ENCODE data around the gene NAXE.

Gene NAXE

DNA sequence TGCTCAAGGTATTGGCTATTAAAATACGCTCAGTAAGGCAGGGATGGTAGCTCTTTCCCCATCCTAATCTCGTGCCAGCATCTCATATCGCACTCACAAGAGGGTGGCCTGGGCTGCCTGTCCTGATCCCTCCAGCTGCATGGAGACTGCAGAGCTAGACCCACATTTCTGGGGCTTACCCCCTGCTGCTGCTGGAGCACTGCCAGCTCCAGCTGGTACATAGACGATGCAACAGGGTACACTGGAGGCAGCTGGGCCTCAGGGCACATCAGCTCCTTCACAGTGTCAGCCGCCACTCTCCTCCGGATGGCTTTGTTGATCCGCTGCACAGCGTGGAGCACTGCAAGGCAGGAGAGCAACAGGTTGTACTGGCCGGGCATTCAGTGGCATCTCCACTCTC is 35.2 kb upstream of the NAXE start:
- no peak for ATAC-seq
- DNase-seq (ENCODE audit: low spot score in 2 of 2) = no peak
- peaks cover 11% of the 10 kb centered on the region for H3K4me1 Mint-ChIP-seq
- no peaks in the 10 kb centered on the region for H3K36me3 Mint-ChIP-seq
- no peaks in the 10 kb centered on the region for H3K9me3 Mint-ChIP-seq
- peak overlapping the region; percentile 16 for H3K27ac Mint-ChIP-seq
- H3K4me3 Mint-ChIP-seq = no peak overlapping the region

DNA sequence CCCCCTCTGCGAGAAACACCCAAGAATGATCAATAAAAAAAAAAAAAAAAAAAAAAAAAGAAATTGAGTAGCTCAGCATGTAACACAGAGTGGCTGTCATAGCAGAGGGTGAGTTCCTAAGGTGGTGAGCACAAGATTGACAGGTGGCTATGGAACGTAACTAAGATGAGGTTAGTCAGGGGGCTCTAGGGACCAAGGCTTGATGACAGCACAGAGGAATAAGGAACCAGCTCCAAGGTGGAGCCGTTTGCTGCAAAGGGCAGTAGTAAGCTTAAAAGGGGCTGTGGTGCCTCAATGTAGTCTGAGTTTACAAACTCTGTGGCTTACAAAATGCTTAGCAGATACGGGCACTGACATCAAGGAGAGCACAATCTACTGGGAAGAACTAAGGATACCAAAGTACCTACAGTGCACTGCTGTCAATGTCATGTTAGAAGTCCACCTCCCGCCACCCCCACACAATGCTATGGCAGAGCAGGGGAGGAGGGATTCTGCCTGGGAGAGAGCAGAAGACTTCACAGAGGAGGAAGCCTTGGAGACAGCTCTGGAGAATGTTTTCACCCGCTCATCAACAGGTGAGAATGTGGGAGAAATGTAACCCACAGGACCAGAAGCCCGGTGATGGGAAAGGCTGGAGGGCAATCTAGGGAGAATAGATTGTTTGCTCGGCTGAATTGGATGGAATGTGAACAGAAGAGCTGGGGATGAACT is 32.3 kb upstream of the NAXE start:
- DNase-seq (ENCODE audit: low spot score in 2 of 2) (no peak), ATAC-seq (no peak)
- H3K27ac Mint-ChIP-seq = peak overlapping the region; percentile 52
- no peaks in the 10 kb centered on the region for H3K9me3 Mint-ChIP-seq
- no peaks in the 10 kb centered on the region for H3K4me1 Mint-ChIP-seq
- H3K4me3 Mint-ChIP-seq = no peak overlapping the region
- H3K36me3 Mint-ChIP-seq = no peaks in the 10 kb centered on the region

GRCh38 chr1:156559797-156560385 is 31.7 kb upstream of the NAXE start:
- Mint-ChIP-seq H3K4me1 (no peaks in the 10 kb centered on the region), H3K4me3 (no peak overlapping the region), H3K27ac (peak overlapping the region; percentile 52), H3K9me3 (no peaks in the 10 kb centered on the region), H3K36me3 (no peaks in the 10 kb centered on the region)
- DNase-seq (ENCODE audit: low spot score in 2 of 2) = no peak
- ATAC-seq = no peak

DNA sequence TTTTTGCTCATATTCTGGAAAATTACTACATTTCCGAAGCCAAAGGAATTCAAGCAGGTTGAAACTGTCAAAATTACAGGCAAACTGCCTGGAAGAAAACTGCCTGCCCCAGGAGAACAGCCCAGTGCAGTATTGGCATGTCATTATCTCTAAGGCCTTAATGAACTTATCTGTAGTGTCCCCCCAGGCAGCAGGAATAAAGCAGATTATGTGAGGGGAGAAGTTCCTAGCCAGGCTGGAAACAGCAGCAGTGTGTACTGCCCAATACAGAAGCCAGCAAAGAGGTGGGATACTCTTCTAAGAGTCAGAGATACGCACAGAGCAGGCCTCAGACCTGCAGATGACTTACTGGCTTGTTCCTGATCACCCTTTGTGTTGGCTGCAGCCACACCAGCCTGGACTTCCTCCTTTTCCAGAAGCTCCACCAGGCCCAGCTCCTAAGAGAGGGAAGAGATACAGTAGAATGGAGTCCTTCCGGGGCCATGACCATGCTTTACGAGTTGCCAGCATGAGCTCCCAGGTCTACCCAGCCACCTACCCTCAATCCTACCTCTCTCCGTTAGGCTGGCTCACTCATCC is 30.9 kb upstream of the NAXE start:
- DNase-seq (ENCODE audit: low spot score in 2 of 2) = no peak

DNA sequence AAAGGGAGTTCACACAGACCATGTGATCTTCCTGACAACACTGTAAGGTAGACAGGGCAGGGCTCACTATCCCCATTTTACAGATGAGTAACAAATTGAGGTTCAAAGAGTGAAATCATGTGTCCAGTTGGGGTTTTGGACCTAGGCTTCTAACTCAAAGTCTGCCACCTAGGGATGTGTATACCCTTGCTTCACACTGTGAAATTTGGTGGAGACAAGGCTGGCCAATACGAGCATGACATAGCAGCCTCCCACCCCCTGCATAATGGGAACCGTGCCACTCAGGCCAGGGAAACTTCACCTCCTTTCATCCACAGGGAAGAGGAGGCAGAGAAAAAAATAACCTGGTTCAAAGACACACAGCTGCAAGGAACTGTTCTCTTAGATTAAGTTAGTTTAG is 26.1 kb upstream of the NAXE start:
- peaks cover 5% of the 10 kb centered on the region for H3K4me1 Mint-ChIP-seq
- ATAC-seq = no peak
- no peak overlapping the region for H3K4me3 Mint-ChIP-seq
- DNase-seq (ENCODE audit: low spot score in 2 of 2) = no peak
- H3K27ac Mint-ChIP-seq = peak overlapping the region; percentile 13
- H3K9me3 Mint-ChIP-seq = no peaks in the 10 kb centered on the region
- H3K36me3 Mint-ChIP-seq = peaks cover 4% of the 10 kb centered on the region

More for the DNA sequence above, 30.9 kb upstream of the NAXE start:
- Mint-ChIP-seq H3K36me3 (no peaks in the 10 kb centered on the region), H3K27ac (no peak overlapping the region), H3K4me3 (no peak overlapping the region), H3K9me3 (no peaks in the 10 kb centered on the region), H3K4me1 (no peaks in the 10 kb centered on the region)
- no peak for ATAC-seq

DNA sequence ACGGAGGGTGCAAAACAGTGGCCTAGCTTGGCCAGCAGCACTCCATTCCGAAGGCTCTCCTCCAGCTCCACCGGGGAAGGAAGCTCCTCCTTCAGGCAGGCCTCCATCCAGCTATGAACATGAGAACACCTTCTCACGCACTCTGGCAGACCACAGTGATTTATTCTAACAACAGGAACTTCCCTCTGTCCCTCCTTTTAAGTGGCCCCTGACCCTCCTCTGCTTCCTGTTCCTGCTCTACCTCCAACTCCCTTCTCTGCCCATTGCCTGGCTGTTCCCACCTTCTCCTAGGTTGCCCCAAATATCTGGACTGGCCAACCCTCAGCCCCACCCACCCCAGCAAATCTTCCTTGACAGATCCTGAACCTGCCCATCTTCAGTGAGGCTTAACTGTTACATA is 25.1 kb upstream of the NAXE start:
- Mint-ChIP-seq H3K4me3 (no peak overlapping the region), H3K36me3 (peaks cover 4% of the 10 kb centered on the region), H3K27ac (no peak overlapping the region), H3K9me3 (no peaks in the 10 kb centered on the region), H3K4me1 (peaks cover 10% of the 10 kb centered on the region)
- ATAC-seq (no peak), DNase-seq (ENCODE audit: low spot score in 2 of 2) (no peak)

DNA sequence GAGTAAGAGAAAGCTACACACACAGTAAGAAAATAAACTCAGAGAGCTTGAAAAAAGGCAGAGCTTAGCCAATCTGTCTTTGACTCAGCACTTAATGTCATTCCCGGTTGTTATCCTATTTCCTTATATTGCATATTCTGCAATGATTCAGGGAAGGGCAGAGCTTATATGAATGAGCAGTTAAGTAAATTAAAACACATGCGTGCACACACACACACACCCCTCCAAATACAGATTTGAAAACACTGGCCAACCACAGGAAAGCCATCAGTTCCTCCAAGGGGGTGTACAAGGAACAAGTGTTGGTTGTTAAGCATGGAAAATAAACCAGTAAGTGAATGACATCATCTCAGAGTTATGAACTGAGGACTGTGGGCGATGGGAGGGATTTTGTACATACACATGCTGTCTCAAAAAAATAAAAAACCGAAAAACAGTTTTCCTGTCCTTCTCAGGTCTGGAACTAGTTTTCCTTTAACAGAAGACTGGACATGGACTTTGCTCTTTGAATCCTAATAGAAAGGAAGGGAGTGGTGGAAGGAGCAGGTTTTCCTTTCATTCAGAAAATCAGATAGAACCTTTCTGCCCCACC is 20.2 kb upstream of the NAXE start:
- DNase-seq (ENCODE audit: low spot score in 2 of 2) (no peak), ATAC-seq (peak; percentile 56)
- H3K9me3 Mint-ChIP-seq = no peaks in the 10 kb centered on the region
- peak overlapping the region; percentile 86 for H3K4me3 Mint-ChIP-seq
- no peak overlapping the region for H3K27ac Mint-ChIP-seq
- H3K4me1 Mint-ChIP-seq = peaks cover 29% of the 10 kb centered on the region
- peaks cover 4% of the 10 kb centered on the region for H3K36me3 Mint-ChIP-seq

DNA sequence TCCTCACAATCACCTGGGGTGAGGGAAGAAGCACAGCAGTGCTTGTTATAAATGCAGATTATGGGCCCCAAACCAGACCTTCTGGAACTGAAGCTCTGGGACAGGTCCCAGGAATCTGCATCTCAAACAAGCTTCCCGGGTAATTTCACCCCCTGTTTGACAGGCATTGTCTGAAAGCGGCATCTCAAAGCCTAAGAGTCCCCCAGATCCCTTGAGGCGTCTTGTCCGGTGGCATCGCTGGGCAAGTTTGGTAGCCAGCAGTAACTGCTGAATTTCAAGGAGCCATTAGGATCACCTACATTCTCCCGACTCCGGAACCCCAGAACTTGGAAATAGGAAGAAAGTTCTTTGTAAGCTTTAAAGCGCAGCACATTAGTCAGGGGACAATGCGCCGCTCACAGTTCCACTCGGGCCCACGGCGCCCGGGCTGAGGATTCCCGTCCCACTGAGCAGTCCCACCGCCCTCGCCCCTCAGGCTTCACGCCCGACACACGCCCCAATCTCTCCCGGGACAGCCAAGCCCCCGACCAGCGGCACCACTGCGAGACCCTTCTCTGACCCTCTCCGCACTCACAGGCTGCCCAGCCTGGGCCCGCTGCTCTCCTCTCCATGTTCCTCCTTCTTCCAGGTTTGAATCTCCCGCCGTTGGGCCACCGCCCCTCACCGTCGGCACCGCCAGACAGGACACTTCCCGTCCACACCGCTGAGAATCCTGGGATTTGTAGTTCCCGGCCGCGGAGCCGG is 19.5 kb upstream of the NAXE start, which contains the start of gene IQGAP3:
Gene IQGAP3, minus strand, starts transcription at position 647 of the 744 bp plus-strand sequence. Its CDS starts 36 bp downstream, at position 611.
- H3K27ac Mint-ChIP-seq = peak within 1 kb of the TSS; percentile 72

GRCh38 chr1:156572663-156573018 is 18.9 kb upstream of the NAXE start:
- H3K4me3 Mint-ChIP-seq = peak overlapping the region; percentile 86
- ATAC-seq (no peak), DNase-seq (ENCODE audit: low spot score in 2 of 2) (no peak)
- H3K9me3 Mint-ChIP-seq = no peaks in the 10 kb centered on the region
- peaks cover 4% of the 10 kb centered on the region for H3K36me3 Mint-ChIP-seq
- peak overlapping the region; percentile 72 for H3K27ac Mint-ChIP-seq
- H3K4me1 Mint-ChIP-seq = peaks cover 29% of the 10 kb centered on the region

More for the DNA sequence above, 19.5 kb upstream of the NAXE start, which contains the start of gene IQGAP3:
- H3K4me1 Mint-ChIP-seq = peaks cover 29% of the 10 kb centered on the region
- peak; percentile 48 to 74 for DNase-seq (ENCODE audit: low spot score in 2 of 2)
- peaks cover 4% of the 10 kb centered on the region for H3K36me3 Mint-ChIP-seq
- peak within 1 kb of the TSS; percentile 86 for H3K4me3 Mint-ChIP-seq
- peak; percentile 86 for ATAC-seq
- H3K9me3 Mint-ChIP-seq = no peaks in the 10 kb centered on the region

- H3K27ac Mint-ChIP-seq = no peak overlapping the region
- ATAC-seq (no peak), DNase-seq (ENCODE audit: low spot score in 2 of 2) (no peak)
- H3K4me3 Mint-ChIP-seq = no peak overlapping the region
- H3K36me3 Mint-ChIP-seq = peaks cover 2% of the 10 kb centered on the region
- peaks cover 29% of the 10 kb centered on the region for H3K4me1 Mint-ChIP-seq
- H3K9me3 Mint-ChIP-seq = no peaks in the 10 kb centered on the region
Measured at GRCh38 chr1:156574039-156574633, 17.4 kb upstream of the NAXE start.

- DNase-seq (ENCODE audit: low spot score in 2 of 2) = no peak
- Mint-ChIP-seq H3K27ac (no peak overlapping the region), H3K36me3 (no peaks in the 10 kb centered on the region), H3K9me3 (no peaks in the 10 kb centered on the region), H3K4me1 (peaks cover 22% of the 10 kb centered on the region), H3K4me3 (no peak overlapping the region)
- no peak for ATAC-seq
Measured at GRCh38 chr1:156577550-156577949, 14.0 kb upstream of the NAXE start.

DNA sequence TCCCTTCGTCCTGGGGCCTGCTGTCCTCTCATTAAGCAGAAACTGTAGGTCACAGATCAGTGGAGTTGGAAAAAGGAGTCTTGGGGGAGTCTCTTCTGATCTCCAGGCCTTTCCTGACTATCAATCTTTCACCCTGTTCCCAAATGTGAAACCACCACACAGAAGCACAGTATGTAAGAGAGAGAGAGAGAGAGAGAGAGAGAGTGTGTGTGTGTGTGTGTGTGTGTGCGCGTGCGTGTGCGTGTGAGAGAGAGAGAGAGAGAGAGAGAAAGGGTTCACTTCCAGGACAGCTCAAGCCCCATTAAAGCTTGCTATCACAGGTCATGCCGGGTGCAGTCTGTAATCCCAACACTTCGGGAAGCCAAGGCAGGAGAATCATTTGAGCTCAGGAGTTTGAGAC is 13.5 kb upstream of the NAXE start:
- ATAC-seq (no peak), DNase-seq (ENCODE audit: low spot score in 2 of 2) (no peak)
- Mint-ChIP-seq H3K4me3 (no peak overlapping the region), H3K36me3 (no peaks in the 10 kb centered on the region), H3K27ac (no peak overlapping the region), H3K4me1 (peaks cover 22% of the 10 kb centered on the region), H3K9me3 (no peaks in the 10 kb centered on the region)

- Mint-ChIP-seq H3K4me1 (peaks cover 27% of the 10 kb centered on the region), H3K36me3 (no peaks in the 10 kb centered on the region), H3K27ac (no peak within 1 kb of the TSS), H3K4me3 (no peak within 1 kb of the TSS), H3K9me3 (no peaks in the 10 kb centered on the region)
- no peak for DNase-seq (ENCODE audit: low spot score in 2 of 2)
- no peak for ATAC-seq
Measured at GRCh38 chr1:156579472-156579871, 12.1 kb upstream of the NAXE start, which contains the start of gene TTC24. Gene TTC24, plus strand, starts transcription at chr1:156579723. Its CDS starts 1,642 bp downstream, at chr1:156581365.

- peak overlapping the region; percentile 94 for H3K27ac Mint-ChIP-seq
- DNase-seq (ENCODE audit: low spot score in 2 of 2) = peak in 1 of 2 donors; percentile 69
- peak; percentile 71 for ATAC-seq
- H3K9me3 Mint-ChIP-seq = no peaks in the 10 kb centered on the region
- peaks cover 21% of the 10 kb centered on the region for H3K4me1 Mint-ChIP-seq
- peak overlapping the region; percentile 77 for H3K4me3 Mint-ChIP-seq
- peaks cover 4% of the 10 kb centered on the region for H3K36me3 Mint-ChIP-seq
Measured at GRCh38 chr1:156581661-156582387, 9.8 kb upstream of the NAXE start.

All from stimulated activated effector memory CD8-positive, alpha-beta T cell treated with anti-CD3 and anti-CD28 coated beads, Interleukin-12 subunit alpha, Interleukin-12 subunit beta, amount 100 ng/mL, for 72 hours (primary cell).